Measurements from ENCODE around the gene SOX18. TPM values are rescaled to one million over a fixed set of nuclear protein-coding genes. Genes with fewer than 3 reads are reported as not detected.

SOX18 gene
- total RNA-seq, 2 experiments from 2014 or later: not detected

- Mint-ChIP-seq H3K36me3 (peaks cover 38% of the 10 kb centered on the region), H3K4me3 (no peak overlapping the region), H3K27me3 (no peaks in the 10 kb centered on the region), H3K4me1 (ENCODE audit: low read depth) (peaks cover 31% of the 10 kb centered on the region), H3K9me3 (no peaks in the 10 kb centered on the region), H3K27ac (no peak overlapping the region)
- no peak for DNase-seq
- POLR2A ChIA-PET: interaction anchor here (0.6 kb wide), 1 partner anchor 132 kb away, joined by 3 read pairs; no protein-coding TSS in a partner anchor
- intact Hi-C loops (cut with micrococcal nuclease): no loop called here
- CTCF ChIA-PET: interaction anchor here (1.0 kb wide), 1 partner anchor 18 kb away, joined by 3 read pairs; no protein-coding TSS in a partner anchor
Observed at GRCh38 chr20:64031822-64032314, 17.6 kb downstream of the SOX18 start.

GRCh38 chr20:64030371-64031134 lies 18.9 kb downstream of the SOX18 start:
- Mint-ChIP-seq H3K27me3 (no peaks in the 10 kb centered on the region), H3K27ac (no peak overlapping the region), H3K36me3 (peaks cover 45% of the 10 kb centered on the region), H3K4me1 (ENCODE audit: low read depth) (peaks cover 19% of the 10 kb centered on the region), H3K9me3 (no peaks in the 10 kb centered on the region), H3K4me3 (no peak overlapping the region)
- intact Hi-C loops (cut with micrococcal nuclease): no loop called here
- POLR2A ChIA-PET: no interaction called here
- no peak for DNase-seq
- CTCF ChIA-PET: interaction anchor here (1.0 kb wide), 1 partner anchor 9 kb away, joined by 5 read pairs; no protein-coding TSS in a partner anchor

DNA sequence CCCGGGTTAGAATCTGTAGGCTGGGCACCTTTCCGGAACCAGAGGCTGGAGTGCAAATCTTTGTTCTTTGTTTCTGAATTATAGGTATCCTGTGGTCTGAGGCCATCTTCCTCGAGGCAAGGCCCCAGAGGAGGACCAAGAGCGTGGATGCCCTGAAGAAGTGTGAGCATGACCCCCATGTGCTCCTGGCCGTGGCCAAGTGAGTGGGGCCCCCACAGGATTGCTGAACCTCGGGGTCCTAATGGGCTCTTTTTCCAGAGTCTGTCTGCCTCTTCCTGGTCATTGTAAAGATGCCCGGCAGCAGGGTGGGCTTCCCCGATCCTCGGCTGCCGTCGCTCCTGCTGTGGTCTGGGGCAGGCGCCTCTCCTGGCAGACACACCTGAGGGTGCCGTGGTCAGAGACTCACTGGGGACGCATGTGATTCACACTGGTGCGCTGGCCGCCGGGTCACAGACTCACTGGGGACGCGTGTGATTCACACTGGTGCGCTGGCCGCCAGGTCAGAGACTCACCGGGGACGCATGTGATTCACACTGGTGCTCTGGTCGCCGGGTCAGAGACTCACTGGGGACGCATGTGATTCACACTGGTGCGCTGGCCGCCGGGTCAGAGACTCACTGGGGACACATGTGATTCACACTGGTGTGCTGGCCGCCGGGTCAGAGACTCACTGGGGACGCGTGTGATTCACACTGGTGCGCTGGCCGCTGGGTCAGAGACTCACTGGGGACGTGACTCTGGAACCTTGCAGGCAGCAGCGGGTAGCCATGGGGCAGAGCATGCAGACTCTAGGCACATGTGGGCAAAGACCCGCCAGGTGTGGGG lies 19.9 kb downstream of the SOX18 start:
- CTCF ChIA-PET: interaction anchor here (1.0 kb wide), 1 partner anchor 10 kb away, joined by 5 read pairs; no protein-coding TSS in a partner anchor
- no peak overlapping the region for H3K4me3 Mint-ChIP-seq

DNA sequence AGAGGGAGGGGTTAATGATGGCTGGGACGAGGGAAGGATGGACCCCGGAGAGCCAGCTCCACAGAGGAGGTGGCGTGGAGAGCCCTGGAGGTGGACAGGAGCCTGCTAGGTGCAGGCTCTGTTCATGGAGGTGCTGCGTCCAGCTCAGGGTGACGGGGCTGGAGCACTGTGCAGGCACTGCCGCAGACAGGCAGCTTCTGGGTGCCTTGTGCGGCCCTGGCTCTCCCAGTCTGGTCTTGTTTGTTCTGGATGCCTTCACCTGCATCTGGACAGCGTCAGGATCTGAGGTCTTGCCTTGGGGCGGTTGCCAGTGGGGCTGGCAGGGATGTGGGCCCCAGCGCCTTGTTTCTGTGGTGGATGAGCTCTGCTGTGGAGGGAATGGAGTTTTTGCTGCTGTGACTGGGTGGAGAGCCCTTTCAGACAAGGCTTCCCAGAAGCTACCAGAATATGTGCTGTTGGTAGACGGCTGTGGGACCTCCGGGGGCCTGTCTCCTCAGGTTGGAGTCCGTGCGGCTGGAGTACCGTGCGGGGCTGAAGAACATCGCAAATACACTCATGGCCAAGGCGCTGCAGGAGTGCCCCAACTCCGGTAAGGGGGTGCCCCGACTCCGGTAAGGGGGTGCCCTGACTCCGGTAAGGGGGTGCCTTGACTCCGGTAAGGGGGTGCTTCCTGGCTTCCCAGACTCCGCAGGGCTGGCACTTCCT lies 21.3 kb downstream of the SOX18 start:
- Mint-ChIP-seq H3K4me1 (ENCODE audit: low read depth) (no peaks in the 10 kb centered on the region), H3K27ac (no peak overlapping the region), H3K4me3 (no peak overlapping the region), H3K27me3 (no peaks in the 10 kb centered on the region), H3K9me3 (no peaks in the 10 kb centered on the region), H3K36me3 (peaks cover 50% of the 10 kb centered on the region)
- CTCF ChIA-PET: interaction anchor here (1.2 kb wide), 1 partner anchor 10 kb away, joined by 3 read pairs; no protein-coding TSS in a partner anchor
- intact Hi-C loops (cut with micrococcal nuclease): no loop called here
- POLR2A ChIA-PET: no interaction called here
- no peak for DNase-seq

More for the DNA sequence above, 19.9 kb downstream of the SOX18 start:
- intact Hi-C loops (cut with micrococcal nuclease): no loop called here
- no peak for DNase-seq
- peaks cover 47% of the 10 kb centered on the region for H3K36me3 Mint-ChIP-seq
- H3K4me1 Mint-ChIP-seq (ENCODE audit: low read depth): peaks cover 9% of the 10 kb centered on the region
- POLR2A ChIA-PET: no interaction called here
- H3K27ac Mint-ChIP-seq: no peak overlapping the region
- H3K27me3 Mint-ChIP-seq: no peaks in the 10 kb centered on the region
- H3K9me3 Mint-ChIP-seq: no peaks in the 10 kb centered on the region

- DNase-seq: no peak
- POLR2A ChIA-PET: interaction anchor here (1.6 kb wide), 1 partner anchor 15 kb away, joined by 5 read pairs; no protein-coding TSS in a partner anchor
- no peaks in the 10 kb centered on the region for H3K9me3 Mint-ChIP-seq
- H3K27me3 Mint-ChIP-seq: no peaks in the 10 kb centered on the region
- CTCF ChIA-PET: interaction anchor here (1.2 kb wide), 1 partner anchor 13 kb away, joined by 6 read pairs; no protein-coding TSS in a partner anchor
- no peak overlapping the region for H3K4me3 Mint-ChIP-seq
- no peaks in the 10 kb centered on the region for H3K4me1 Mint-ChIP-seq (ENCODE audit: low read depth)
- intact Hi-C loops (cut with micrococcal nuclease): no loop called here
- no peak overlapping the region for H3K27ac Mint-ChIP-seq
- H3K36me3 Mint-ChIP-seq: peaks cover 61% of the 10 kb centered on the region
Observed at GRCh38 chr20:64025826-64026412, 23.5 kb downstream of the SOX18 start.

DNA sequence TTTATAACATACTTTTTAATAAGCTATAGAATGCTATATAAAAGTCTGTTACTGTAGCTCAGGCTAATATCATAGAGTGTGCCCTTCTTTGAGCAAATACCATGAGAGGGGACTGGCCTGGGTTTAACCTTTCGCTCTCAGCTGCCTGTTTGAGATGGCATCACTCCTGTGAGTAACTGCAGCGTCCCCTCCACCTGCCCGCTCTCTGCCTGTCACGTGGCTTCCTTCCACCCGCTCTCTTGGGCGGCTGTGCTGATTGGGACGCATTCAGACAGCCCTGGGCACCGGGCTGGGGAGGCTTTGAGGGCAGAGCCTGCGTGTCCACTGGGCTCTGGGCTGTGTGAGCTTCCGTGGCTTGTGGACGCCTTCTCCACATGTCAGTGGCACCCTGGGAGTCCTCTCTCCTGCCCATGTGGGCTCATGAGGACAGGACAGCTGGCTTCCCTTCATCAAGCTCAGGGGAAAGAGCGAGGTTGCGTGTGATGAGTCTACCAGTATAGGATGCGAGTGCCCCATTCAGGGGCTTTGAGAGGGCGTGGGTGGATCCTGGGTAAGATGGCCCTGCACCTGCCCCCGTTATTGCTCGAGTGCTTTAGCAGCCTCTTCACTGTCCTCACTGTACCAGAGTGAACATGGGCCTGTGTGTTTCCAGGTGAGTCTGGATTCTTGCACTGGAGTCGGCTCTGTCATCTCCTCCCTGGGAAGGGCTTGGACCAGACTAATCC lies 24.2 kb downstream of the SOX18 start:
- H3K27me3 Mint-ChIP-seq: no peaks in the 10 kb centered on the region

DNA sequence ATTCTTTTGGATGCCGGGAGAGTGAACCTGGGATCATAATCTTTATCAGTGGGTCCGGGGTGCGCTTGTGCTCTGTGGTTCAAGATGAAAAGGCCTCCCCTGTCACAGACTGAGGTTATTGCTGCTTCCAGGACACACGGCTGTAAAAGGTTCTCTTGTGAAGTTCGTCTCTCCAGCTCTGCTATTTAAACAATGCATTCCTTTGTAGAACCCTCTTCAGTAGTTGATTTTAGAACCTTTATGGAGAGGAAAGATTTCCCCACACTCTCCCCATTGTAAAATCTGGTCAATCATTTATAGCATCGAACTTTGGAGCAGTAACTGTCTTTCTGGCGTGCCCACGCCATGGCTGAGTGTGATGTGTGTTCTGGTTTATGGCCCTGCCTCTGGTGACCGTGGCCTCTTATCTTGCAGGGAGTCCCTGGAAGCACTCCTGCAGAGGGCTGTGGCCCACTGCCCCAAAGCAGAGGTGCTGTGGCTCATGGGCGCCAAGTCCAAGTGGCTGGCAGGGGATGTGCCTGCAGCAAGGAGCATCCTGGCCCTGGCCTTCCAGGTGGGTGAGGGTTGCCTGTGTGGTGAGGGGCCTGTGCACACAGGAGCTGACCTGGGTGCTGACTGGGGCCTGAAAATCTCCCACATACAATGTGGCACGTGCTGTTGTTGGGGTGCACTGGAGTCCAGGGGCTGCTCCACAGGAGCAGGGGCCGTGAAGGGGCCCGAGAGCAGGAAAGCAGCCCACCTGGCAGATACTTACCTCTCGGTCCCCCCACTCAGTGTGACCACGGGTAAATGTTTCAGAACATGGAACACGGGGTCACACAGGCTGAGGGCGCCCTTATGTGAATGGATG lies 25.1 kb downstream of the SOX18 start:
- no peak for DNase-seq
- ChIA-PET CTCF (no interaction called here), POLR2A (no interaction called here)
- H3K36me3 Mint-ChIP-seq: peaks cover 56% of the 10 kb centered on the region
- intact Hi-C loops (cut with micrococcal nuclease): no loop called here
- H3K27me3 Mint-ChIP-seq: no peaks in the 10 kb centered on the region
- H3K9me3 Mint-ChIP-seq: no peaks in the 10 kb centered on the region
- H3K27ac Mint-ChIP-seq: no peak overlapping the region
- no peak overlapping the region for H3K4me3 Mint-ChIP-seq
- no peaks in the 10 kb centered on the region for H3K4me1 Mint-ChIP-seq (ENCODE audit: low read depth)

More for the DNA sequence above, 24.2 kb downstream of the SOX18 start:
- no peak overlapping the region for H3K27ac Mint-ChIP-seq
- H3K36me3 Mint-ChIP-seq: peaks cover 58% of the 10 kb centered on the region
- no peak for DNase-seq
- intact Hi-C loops (cut with micrococcal nuclease): no loop called here
- H3K4me1 Mint-ChIP-seq (ENCODE audit: low read depth): no peaks in the 10 kb centered on the region
- no peaks in the 10 kb centered on the region for H3K9me3 Mint-ChIP-seq
- ChIA-PET CTCF (no interaction called here), POLR2A (no interaction called here)
- H3K4me3 Mint-ChIP-seq: no peak overlapping the region

GRCh38 chr20:64023361-64024140 lies 25.9 kb downstream of the SOX18 start:
- H3K4me1 Mint-ChIP-seq (ENCODE audit: low read depth): no peaks in the 10 kb centered on the region
- no peak overlapping the region for H3K27ac Mint-ChIP-seq
- H3K27me3 Mint-ChIP-seq: no peaks in the 10 kb centered on the region
- CTCF ChIA-PET: no interaction called here
- peaks cover 58% of the 10 kb centered on the region for H3K36me3 Mint-ChIP-seq
- POLR2A ChIA-PET: no interaction called here
- intact Hi-C loops (cut with micrococcal nuclease): no loop called here
- no peaks in the 10 kb centered on the region for H3K9me3 Mint-ChIP-seq
- no peak overlapping the region for H3K4me3 Mint-ChIP-seq
- no peak for DNase-seq

GRCh38 chr20:64022671-64023360 lies 26.6 kb downstream of the SOX18 start:
- Mint-ChIP-seq H3K4me1 (ENCODE audit: low read depth) (no peaks in the 10 kb centered on the region), H3K4me3 (no peak overlapping the region), H3K27me3 (no peaks in the 10 kb centered on the region), H3K9me3 (no peaks in the 10 kb centered on the region), H3K36me3 (peaks cover 58% of the 10 kb centered on the region), H3K27ac (no peak overlapping the region)
- no peak for DNase-seq
- intact Hi-C loops (cut with micrococcal nuclease): no loop called here
- POLR2A ChIA-PET: no interaction called here
- CTCF ChIA-PET: no interaction called here

All from activated CD4-positive, alpha-beta memory T cell treated with anti-CD3 and anti-CD28 coated beads for 36 hours (primary cell).